Osteoblast (primary cell): ENCODE measurements around the gene P2RY6. TPM values are rescaled to one million over a fixed set of nuclear protein-coding genes. Genes with fewer than 3 reads are reported as not detected.
"Not testable (repeated sequence)": the region's sequence is repeated elsewhere in the genome, so short reads cannot be mapped to it uniquely, and the experiment has no call there.

ENCODE experiments used
- DNase-seq: peaks from one replicate; pipeline ENCODE4 v3.0.0; 2011; ENCODE audit warnings: low spot score, mixed read lengths; ENCODE audit not compliant: insufficient read length; ENCODE audit errors: missing footprints
- H2AFZ ChIP-seq: 2 replicates; pipeline ENCODE4 v1.6.0; 2011; ENCODE audit warnings: mild to moderate bottlenecking, low read length
- H3K27ac ChIP-seq: 2 replicates; pipeline ENCODE4 v1.5.1; 2011; ENCODE audit warnings: mild to moderate bottlenecking, low read depth, low read length, moderate library complexity
- H3K27me3 ChIP-seq: 2 replicates; pipeline ENCODE4 v1.6.0; 2012; ENCODE audit warnings: mild to moderate bottlenecking, control low read depth, inconsistent platforms, low read length, moderate library complexity; ENCODE audit not compliant: insufficient read depth
- H3K36me3 ChIP-seq: 2 replicates; pipeline ENCODE4 v1.5.1; 2011; ENCODE audit warnings: mild to moderate bottlenecking, low read length, control low read depth, moderate library complexity; ENCODE audit not compliant: insufficient read depth
- H3K4me1 ChIP-seq: 2 replicates; pipeline ENCODE4 v1.5.1; 2011; ENCODE audit warnings: mild to moderate bottlenecking, low read length, control low read depth, moderate library complexity; ENCODE audit not compliant: insufficient read depth
- H3K4me2 ChIP-seq: 2 replicates; pipeline ENCODE4 v1.6.0; 2011; ENCODE audit warnings: mild to moderate bottlenecking, low read length; ENCODE audit not compliant: insufficient read depth
- H3K4me3 ChIP-seq: fragments of 200-600 bp; sonication (generic); 3 replicates; pipeline ENCODE4 v1.5.1; 2012; ENCODE audit warnings: mild to moderate bottlenecking, low read length, inconsistent platforms; ENCODE audit not compliant: insufficient read depth
- H3K79me2 ChIP-seq: 2 replicates; pipeline ENCODE4 v1.6.0; 2012; ENCODE audit warnings: mild to moderate bottlenecking, low read length, control low read depth, inconsistent platforms; ENCODE audit not compliant: insufficient read depth
- H3K9me3 ChIP-seq: 2 replicates; pipeline ENCODE4 v1.5.1; 2011; ENCODE audit warnings: low read depth, low read length, control low read depth
- H4K20me1 ChIP-seq: 2 replicates; pipeline ENCODE4 v1.6.0; 2012; ENCODE audit warnings: mild to moderate bottlenecking, low read length, control low read depth; ENCODE audit not compliant: insufficient read depth
- CTCF ChIP-seq: IDR thresholded peaks from 2 replicates; pipeline ENCODE4 v1.5.1; 2011; ENCODE audit warnings: mild to moderate bottlenecking, low read depth, low read length, moderate library complexity; ENCODE audit errors: extremely low read depth
- total RNA-seq: library from RNA; depleted of rRNA; stranded (reverse); fragments of >200 nt; gene quantifications from 2 replicates; pipeline ENCODE4 v1.2.3, GENCODE V29; 2012

The P2RY6 gene
- total RNA-seq, 1 donor, result 0.72 TPM

- H3K4me3 ChIP-seq, result no peak overlapping the region
- H3K27ac ChIP-seq, result no peak overlapping the region
- H2AFZ ChIP-seq, result no peak overlapping the region
- H3K9me3 ChIP-seq, result no peaks in the 10 kb centered on the region
- H3K79me2 ChIP-seq, result no peaks in the 10 kb centered on the region
- H3K4me2 ChIP-seq, result no peak overlapping the region
- H3K36me3 ChIP-seq, result no peaks in the 10 kb centered on the region
- no peak for TF ChIP-seq CTCF
- peaks cover 9% of the 10 kb centered on the region for H4K20me1 ChIP-seq
- DNase-seq, result no peak
- H3K27me3 ChIP-seq, result no peaks in the 10 kb centered on the region
- H3K4me1 ChIP-seq, result peaks cover 7% of the 10 kb centered on the region
These were observed 1.9 kb upstream of the P2RY6 start for GRCh38 chr11:73270016-73270854.

GRCh38 chr11:73270855-73271477, 1.2 kb upstream of the P2RY6 start:
- no peak for DNase-seq
- H3K4me1 ChIP-seq, result no peaks in the 10 kb centered on the region
- no peak overlapping the region for H3K27ac ChIP-seq
- no peaks in the 10 kb centered on the region for H3K27me3 ChIP-seq
- H3K4me2 ChIP-seq, result no peak overlapping the region
- no peak overlapping the region for H2AFZ ChIP-seq
- TF ChIP-seq CTCF, result no peak
- H3K36me3 ChIP-seq, result no peaks in the 10 kb centered on the region
- H4K20me1 ChIP-seq, result peaks cover 9% of the 10 kb centered on the region
- no peaks in the 10 kb centered on the region for H3K79me2 ChIP-seq
- H3K9me3 ChIP-seq, result no peaks in the 10 kb centered on the region
- no peak overlapping the region for H3K4me3 ChIP-seq

- DNase-seq, H4K20me1 ChIP-seq, H3K27ac ChIP-seq, H3K4me1 ChIP-seq, H3K36me3 ChIP-seq, H3K4me2 ChIP-seq, H3K79me2 ChIP-seq, H3K9me3 ChIP-seq, H3K27me3 ChIP-seq, H2AFZ ChIP-seq, H3K4me3 ChIP-seq: not testable (repeated sequence)
These were observed 666 bp upstream of the P2RY6 start for GRCh38 chr11:73271478-73271865.

- Histone ChIP-seq H3K27ac (no peak overlapping the region), H4K20me1 (peaks cover 9% of the 10 kb centered on the region), H3K9me3 (no peaks in the 10 kb centered on the region), H3K4me1 (no peaks in the 10 kb centered on the region), H3K27me3 (no peaks in the 10 kb centered on the region), H3K4me2 (no peak overlapping the region), H3K79me2 (no peaks in the 10 kb centered on the region), H3K4me3 (no peak overlapping the region), H2AFZ (no peak overlapping the region), H3K36me3 (no peaks in the 10 kb centered on the region)
- no peak for TF ChIP-seq CTCF
- DNase-seq, result no peak
These were observed 521 bp downstream of the P2RY6 start for GRCh38 chr11:73272680-73273038.
